Subcutaneous adipose tissue (tissue), 4 donors: Measurements from ENCODE around the gene LRRC37A3. TPM values are rescaled to one million over a fixed set of nuclear protein-coding genes. Genes with fewer than 3 reads are reported as not detected.

ENCODE experiments used
- small RNA-seq: library from RNA; depleted of rRNA; stranded (forward); fragments of <200 nt; gene quantifications from one replicate; pipeline ENCODE3, GENCODE V24; 2016
- total RNA-seq, 4 donors: library from RNA; depleted of rRNA; stranded (reverse); fragments of >200 nt; gene quantifications; one replicate each; pipeline ENCODE4 v1.1.0, GENCODE V29; 2016
- TF ChIP-seq, protein P1 (sequence below): fragments of 450-650 bp; IDR thresholded peaks from one replicate; pipeline ENCODE4 v1.5.1; 2016; ENCODE audit warnings: low read depth, mild to moderate bottlenecking, control low read depth, antibody characterized with exemption, moderate library complexity

LRRC37A3 gene
- total RNA-seq, 4 donors from 2014 or later: 5.7 to 9.9 (median 6.4) TPM

DNA sequence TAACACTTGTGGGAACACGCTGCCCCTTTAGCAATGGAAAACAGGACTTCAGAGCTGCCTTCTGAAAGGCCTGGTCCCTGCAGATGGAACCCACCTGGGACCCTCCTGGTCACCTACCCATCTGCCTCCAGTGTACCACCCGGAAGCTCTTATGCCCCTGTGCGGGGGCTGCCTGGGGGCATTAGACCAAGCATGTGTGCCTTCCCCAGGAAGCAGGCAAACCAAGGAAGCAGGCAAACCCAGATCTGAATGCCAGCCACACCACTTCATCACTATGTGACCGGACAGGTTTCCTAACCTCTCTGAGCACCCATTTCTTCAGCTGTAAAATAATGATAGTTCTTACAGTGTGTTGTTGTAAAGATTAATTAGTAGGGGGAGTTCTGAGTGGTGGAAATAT is 20.8 kb upstream of the LRRC37A3 start:
- TF ChIP-seq, protein P1, sequence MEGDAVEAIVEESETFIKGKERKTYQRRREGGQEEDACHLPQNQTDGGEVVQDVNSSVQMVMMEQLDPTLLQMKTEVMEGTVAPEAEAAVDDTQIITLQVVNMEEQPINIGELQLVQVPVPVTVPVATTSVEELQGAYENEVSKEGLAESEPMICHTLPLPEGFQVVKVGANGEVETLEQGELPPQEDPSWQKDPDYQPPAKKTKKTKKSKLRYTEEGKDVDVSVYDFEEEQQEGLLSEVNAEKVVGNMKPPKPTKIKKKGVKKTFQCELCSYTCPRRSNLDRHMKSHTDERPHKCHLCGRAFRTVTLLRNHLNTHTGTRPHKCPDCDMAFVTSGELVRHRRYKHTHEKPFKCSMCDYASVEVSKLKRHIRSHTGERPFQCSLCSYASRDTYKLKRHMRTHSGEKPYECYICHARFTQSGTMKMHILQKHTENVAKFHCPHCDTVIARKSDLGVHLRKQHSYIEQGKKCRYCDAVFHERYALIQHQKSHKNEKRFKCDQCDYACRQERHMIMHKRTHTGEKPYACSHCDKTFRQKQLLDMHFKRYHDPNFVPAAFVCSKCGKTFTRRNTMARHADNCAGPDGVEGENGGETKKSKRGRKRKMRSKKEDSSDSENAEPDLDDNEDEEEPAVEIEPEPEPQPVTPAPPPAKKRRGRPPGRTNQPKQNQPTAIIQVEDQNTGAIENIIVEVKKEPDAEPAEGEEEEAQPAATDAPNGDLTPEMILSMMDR: no peak

DNA sequence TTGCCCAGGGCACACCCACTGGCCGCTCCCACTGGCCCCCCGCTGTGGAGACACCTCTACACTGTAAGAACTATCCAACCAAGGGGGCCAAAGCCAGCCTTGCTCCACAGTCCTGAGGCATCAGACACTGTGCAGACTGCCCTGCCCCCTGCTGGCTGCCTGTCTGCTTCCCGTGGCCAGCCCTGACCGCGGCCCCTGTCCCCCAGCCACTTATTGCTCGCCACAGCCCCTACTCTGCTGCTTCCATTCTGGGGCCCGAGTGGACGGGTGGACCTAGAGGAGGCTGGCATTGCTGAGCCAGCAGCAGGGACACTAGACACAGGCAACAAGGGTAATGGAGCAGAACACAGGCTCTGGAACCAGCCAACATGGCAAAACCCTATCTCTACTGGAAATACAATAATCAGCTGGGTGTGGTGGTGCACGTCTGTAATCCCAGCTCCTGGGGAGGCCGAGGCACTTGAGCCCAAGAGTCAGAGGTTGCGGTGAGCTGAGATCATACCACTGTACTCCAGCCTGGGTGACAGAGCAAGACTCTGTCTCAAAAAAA is 19.7 kb upstream of the LRRC37A3 start:
- TF ChIP-seq, protein P1: no peak

DNA sequence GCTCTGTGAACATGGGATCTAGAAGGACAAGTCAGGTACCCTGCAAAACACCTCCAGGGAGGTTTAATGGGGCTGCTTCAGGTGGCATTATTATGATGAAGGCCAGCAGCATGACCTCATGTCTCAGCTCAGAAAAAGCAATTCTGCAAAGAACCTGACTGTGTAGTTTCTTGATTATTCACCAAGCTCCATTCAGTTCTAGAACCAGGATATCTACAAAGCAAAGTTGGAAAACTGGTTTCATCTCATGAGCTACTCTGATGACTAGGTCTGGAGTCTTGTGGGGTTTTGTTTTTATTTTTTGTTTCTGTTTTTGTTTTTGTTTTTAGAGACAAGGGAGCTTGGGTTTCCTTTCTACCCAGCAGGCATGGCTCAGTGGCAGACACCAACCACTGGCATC is 19.0 kb upstream of the LRRC37A3 start:
- TF ChIP-seq, protein P1: no peak

GRCh38 chr17:64936117-64936516 is 16.8 kb upstream of the LRRC37A3 start:
- TF ChIP-seq, protein P1: no peak

GRCh38 chr17:64920419-64921172 is 1.3 kb upstream of the LRRC37A3 start:
- TF ChIP-seq, protein P1: no peak

GRCh38 chr17:64920026-64920418 is 744 bp upstream of the LRRC37A3 start:
- TF ChIP-seq, protein P1: no peak

Small RNA genes lying within 50 kb of the gene (small RNA-seq; reads per million reads assigned to genes)
- not detected for gene AC037487.3
- gene AC103810.6: not detected
- gene AC103810.7: not detected
- not detected for gene RDM1P4
- gene RN7SL404P: not detected
- not detected for gene RNU7-115P

Other genes with a start within 250 kb of the LRRC37A3 start
- 100 to 1,000 TPM in 1 of 4 donors, 10 to 100 TPM in 3; 44.6 to 130 (median 70.6) TPM for gene GNA13, start 137.3 kb upstream of the LRRC37A3 start, total RNA-seq
- 1 to 10 TPM; 1.5 to 7.5 (median 3.3) TPM for gene RGS9, start 217.9 kb upstream of the LRRC37A3 start, total RNA-seq